ENCODE results near the gene KDM5D. TPM values are rescaled to one million over a fixed set of nuclear protein-coding genes. Genes with fewer than 3 reads are reported as not detected.

Gene KDM5D
- total RNA-seq, result 15.3 and 16.4 TPM in 2 replicates

- Histone ChIP-seq H3K4me3 (ENCODE audit: low read depth, low read length) (no peak within 1 kb of the TSS), H3K36me3 (ENCODE audit: control insufficient read depth, insufficient read depth, low read length) (no peaks in the 10 kb centered on the region), H3K27me3 (ENCODE audit: control insufficient read depth, insufficient read depth, low read length) (no peaks in the 10 kb centered on the region)
- DNase-seq (ENCODE audit: low read depth), result no peak
- no peak for TF ChIP-seq CTCF (IDR thresholded peaks at IDR 0.05; ENCODE audit: insufficient read depth, low read length, poor library complexity, severe bottlenecking)
Observed at GRCh38 chrY:19744381-19745378, at the start of gene KDM5D. KDM5D (minus strand) TSS chrY:19744726; CDS start chrY:19744534, 192 bp downstream.

- no peaks in the 10 kb centered on the region for H3K36me3 ChIP-seq (ENCODE audit: control insufficient read depth, insufficient read depth, low read length)
Observed at GRCh38 chrY:19768375-19768774, 23.8 kb upstream of the KDM5D start.

GRCh38 chrY:19743331-19743730 lies 1.2 kb downstream of the KDM5D start:
- no peaks in the 10 kb centered on the region for H3K36me3 ChIP-seq (ENCODE audit: control insufficient read depth, insufficient read depth, low read length)
- H3K27me3 ChIP-seq (ENCODE audit: control insufficient read depth, insufficient read depth, low read length), result no peaks in the 10 kb centered on the region
- DNase-seq (ENCODE audit: low read depth), result no peak
- TF ChIP-seq CTCF (IDR thresholded peaks at IDR 0.05; ENCODE audit: insufficient read depth, low read length, poor library complexity, severe bottlenecking), result no peak
- H3K4me3 ChIP-seq (ENCODE audit: low read depth, low read length), result no peak overlapping the region

More at GRCh38 chrY:19768375-19768774, 23.8 kb upstream of the KDM5D start:
- H3K27me3 ChIP-seq (ENCODE audit: control insufficient read depth, insufficient read depth, low read length), result no peaks in the 10 kb centered on the region
- no peak for DNase-seq (ENCODE audit: low read depth)
- TF ChIP-seq CTCF (IDR thresholded peaks at IDR 0.05; ENCODE audit: insufficient read depth, low read length, poor library complexity, severe bottlenecking), result no peak
- H3K4me3 ChIP-seq (ENCODE audit: low read depth, low read length), result no peak overlapping the region

GRCh38 chrY:19742153-19742552 lies 2.4 kb downstream of the KDM5D start:
- Histone ChIP-seq H3K4me3 (ENCODE audit: low read depth, low read length) (no peak overlapping the region), H3K27me3 (ENCODE audit: control insufficient read depth, insufficient read depth, low read length) (no peaks in the 10 kb centered on the region), H3K36me3 (ENCODE audit: control insufficient read depth, insufficient read depth, low read length) (no peaks in the 10 kb centered on the region)
- TF ChIP-seq CTCF (IDR thresholded peaks at IDR 0.05; ENCODE audit: insufficient read depth, low read length, poor library complexity, severe bottlenecking), result no peak
- DNase-seq (ENCODE audit: low read depth), result no peak

- Histone ChIP-seq H3K27me3 (ENCODE audit: control insufficient read depth, insufficient read depth, low read length) (no peaks in the 10 kb centered on the region), H3K36me3 (ENCODE audit: control insufficient read depth, insufficient read depth, low read length) (no peaks in the 10 kb centered on the region), H3K4me3 (ENCODE audit: low read depth, low read length) (no peak overlapping the region)
- TF ChIP-seq CTCF (IDR thresholded peaks at IDR 0.05; ENCODE audit: insufficient read depth, low read length, poor library complexity, severe bottlenecking), result no peak
- no peak for DNase-seq (ENCODE audit: low read depth)
Observed at GRCh38 chrY:19734425-19734824, 10.1 kb downstream of the KDM5D start.
